GM06990 (cell line): ENCODE data around the gene NUP43.
"Not testable (repeated sequence)": the region's sequence is repeated elsewhere in the genome, so short reads cannot be mapped to it uniquely, and the experiment has no call there.

Source experiments
- DNase-seq: peaks from one replicate; pipeline ENCODE4 v3.0.0-alpha.2; 2011; ENCODE audit not compliant: insufficient read length; ENCODE audit errors: extremely low read depth
- H3K27me3 ChIP-seq: replicated peaks from 2 replicates; pipeline ENCODE4 v1.6.0; 2011; ENCODE audit warnings: low read length; ENCODE audit not compliant: control insufficient read depth, insufficient read depth
- H3K36me3 ChIP-seq: 2 replicates; pipeline ENCODE4 v1.5.1; 2011; ENCODE audit warnings: low read length; ENCODE audit not compliant: control insufficient read depth, insufficient read depth
- H3K4me3 ChIP-seq: replicated peaks from 2 replicates; pipeline ENCODE4 v1.5.1; 2011; ENCODE audit warnings: low read depth, mild to moderate bottlenecking, control low read depth, low read length
- TF ChIP-seq, protein P1 (sequence below): IDR thresholded peaks from 2 replicates; pipeline ENCODE4 v1.5.1; 2011; ENCODE audit warnings: low read length, control low read depth, mild to moderate bottlenecking, inconsistent platforms; ENCODE audit not compliant: insufficient read depth, poor library complexity, severe bottlenecking

The NUP43 gene

DNA sequence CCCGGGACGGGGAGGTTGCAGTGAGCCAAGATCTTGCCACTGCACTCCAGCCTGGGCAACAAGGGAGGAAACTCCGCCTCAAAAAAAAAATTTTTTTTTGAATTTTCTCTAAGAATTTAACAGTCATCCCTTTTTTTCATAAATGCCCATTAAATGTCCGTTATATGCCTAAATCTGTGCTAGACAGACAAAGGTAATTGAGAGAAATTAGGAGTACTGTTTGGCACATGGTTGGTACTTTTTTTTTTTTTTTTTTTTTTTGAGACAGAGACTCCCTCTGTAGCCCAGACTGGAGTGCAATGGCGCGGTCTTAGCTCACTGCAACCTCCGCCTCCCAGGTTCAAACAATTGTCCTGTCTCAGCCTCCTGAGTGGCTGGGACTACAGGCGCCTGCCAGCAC is 4.9 kb upstream of the NUP43 start:
- H3K4me3 ChIP-seq, result no peak overlapping the region
- TF ChIP-seq, protein P1, sequence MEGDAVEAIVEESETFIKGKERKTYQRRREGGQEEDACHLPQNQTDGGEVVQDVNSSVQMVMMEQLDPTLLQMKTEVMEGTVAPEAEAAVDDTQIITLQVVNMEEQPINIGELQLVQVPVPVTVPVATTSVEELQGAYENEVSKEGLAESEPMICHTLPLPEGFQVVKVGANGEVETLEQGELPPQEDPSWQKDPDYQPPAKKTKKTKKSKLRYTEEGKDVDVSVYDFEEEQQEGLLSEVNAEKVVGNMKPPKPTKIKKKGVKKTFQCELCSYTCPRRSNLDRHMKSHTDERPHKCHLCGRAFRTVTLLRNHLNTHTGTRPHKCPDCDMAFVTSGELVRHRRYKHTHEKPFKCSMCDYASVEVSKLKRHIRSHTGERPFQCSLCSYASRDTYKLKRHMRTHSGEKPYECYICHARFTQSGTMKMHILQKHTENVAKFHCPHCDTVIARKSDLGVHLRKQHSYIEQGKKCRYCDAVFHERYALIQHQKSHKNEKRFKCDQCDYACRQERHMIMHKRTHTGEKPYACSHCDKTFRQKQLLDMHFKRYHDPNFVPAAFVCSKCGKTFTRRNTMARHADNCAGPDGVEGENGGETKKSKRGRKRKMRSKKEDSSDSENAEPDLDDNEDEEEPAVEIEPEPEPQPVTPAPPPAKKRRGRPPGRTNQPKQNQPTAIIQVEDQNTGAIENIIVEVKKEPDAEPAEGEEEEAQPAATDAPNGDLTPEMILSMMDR, result no peak
- H3K36me3 ChIP-seq, result no peaks in the 10 kb centered on the region

DNA sequence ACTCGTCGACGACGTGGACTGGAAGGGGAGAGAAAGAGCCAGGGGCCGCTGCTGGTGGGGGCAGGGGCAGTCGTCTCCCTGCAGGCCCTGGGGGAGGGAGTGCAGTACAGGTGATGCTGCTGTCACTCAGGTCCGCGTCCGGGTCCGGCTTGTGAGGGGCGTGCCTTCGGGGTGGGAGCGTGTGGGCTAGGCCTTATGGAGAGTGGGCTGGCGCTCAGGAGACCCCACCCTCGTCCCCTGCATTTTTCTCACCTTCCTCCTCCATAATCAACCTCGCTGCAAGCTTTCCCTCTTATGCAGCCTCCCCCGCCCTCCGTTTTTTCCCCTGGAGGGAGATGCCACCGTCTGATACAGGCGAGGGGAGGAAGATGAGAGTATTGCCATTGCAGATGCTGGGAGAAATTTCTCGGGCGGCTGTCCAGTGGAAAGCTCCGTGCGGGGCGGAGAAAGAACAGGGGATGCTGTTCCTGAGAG is 3.8 kb upstream of the NUP43 start:
- TF ChIP-seq, protein P1, result no peak

More for the DNA sequence above, 4.9 kb upstream of the NUP43 start:
- H3K27me3 ChIP-seq, result no peaks in the 10 kb centered on the region
- no peak for DNase-seq

DNA sequence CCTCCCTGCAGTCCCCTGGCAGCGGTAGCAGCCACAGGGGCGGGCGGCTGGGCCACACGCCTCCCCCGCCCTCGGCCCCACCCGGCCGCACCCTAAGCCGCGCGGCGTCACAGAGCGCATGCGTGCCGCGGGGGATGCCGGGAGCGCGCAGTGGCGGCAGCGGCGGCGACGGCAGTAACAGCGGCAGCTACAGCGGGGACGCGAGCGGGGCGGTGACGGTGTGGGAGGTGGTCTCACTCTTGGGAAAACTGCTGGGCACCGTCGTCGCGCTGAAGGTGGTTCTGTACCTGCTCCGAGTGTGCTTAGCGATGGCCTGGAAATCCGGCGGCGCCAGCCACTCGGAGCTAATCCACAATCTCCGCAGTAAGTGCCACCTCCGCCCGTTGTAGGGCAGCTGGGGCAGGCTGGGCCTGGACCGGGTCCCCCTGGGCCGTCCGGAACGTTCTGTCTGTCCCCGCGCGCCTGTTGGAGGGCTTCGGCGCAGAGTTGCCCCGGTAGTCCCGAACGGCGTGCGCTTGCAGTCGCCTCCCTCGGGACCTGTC is 3.3 kb upstream of the NUP43 start, which contains the start of gene PCMT1:
Gene PCMT1, plus strand, starts transcription at position 148 of the 542 bp plus-strand sequence. Its CDS starts 161 bp downstream, at position 309.
- H3K4me3 ChIP-seq, result peak within 1 kb of the TSS; percentile 100
- no peaks in the 10 kb centered on the region for H3K27me3 ChIP-seq
- DNase-seq, result peak; percentile 96
- TF ChIP-seq, protein P1, result no peak
- no peaks in the 10 kb centered on the region for H3K36me3 ChIP-seq

More for the DNA sequence above, 3.8 kb upstream of the NUP43 start:
- no peaks in the 10 kb centered on the region for H3K36me3 ChIP-seq
- peak overlapping the region; percentile 100 for H3K4me3 ChIP-seq
- no peak for DNase-seq
- H3K27me3 ChIP-seq, result no peaks in the 10 kb centered on the region

GRCh38 chr6:149749082-149749593 is 2.8 kb upstream of the NUP43 start:
- not testable (repeated sequence) for DNase-seq, H3K36me3 ChIP-seq, H3K27me3 ChIP-seq
- peak overlapping the region; percentile 100 for H3K4me3 ChIP-seq

DNA sequence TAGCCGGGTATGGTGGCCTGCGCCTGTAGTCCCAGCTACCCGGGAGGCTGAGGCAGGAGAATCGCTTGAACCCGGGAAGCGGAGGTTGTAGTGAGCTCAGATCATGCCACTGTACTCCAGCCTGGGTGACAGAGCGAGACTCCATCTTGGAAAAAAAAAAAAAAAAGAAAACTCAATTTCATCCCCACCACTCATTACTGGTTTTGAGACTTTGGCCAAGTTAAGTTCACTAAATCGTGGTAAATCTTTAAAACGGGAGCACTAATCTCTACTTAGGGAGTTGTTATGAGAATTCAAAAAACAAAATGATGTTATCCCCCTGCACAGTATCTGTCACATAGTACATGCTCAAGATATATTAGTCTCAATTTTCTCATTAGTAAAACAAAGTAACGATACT is 1.1 kb downstream of the NUP43 start:
- peak overlapping the region; percentile 94 for H3K4me3 ChIP-seq
- not testable (repeated sequence) for H3K27me3 ChIP-seq, DNase-seq, H3K36me3 ChIP-seq

DNA sequence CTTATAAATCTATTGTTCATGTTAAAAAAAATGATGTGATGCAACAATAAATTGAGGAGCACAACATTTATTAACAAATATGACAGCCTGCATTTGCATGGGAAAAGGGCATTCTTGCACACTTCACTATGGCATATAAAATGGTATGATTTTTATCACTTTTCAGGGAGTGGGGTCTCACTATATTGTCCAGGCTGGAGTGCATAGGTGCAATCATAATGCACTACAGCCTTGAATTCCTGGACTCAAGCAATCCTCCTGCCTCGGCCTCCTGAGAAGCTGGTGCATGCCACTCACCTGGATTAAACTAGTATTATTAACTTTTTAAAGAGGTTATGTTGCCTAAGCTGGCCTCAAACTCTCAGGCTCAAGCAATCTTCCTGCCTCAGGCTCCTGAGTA is 11.4 kb downstream of the NUP43 start:
- Histone ChIP-seq H3K27me3 (no peaks in the 10 kb centered on the region), H3K4me3 (no peak overlapping the region), H3K36me3 (peaks cover 9% of the 10 kb centered on the region)
- DNase-seq, result no peak
- TF ChIP-seq, protein P1, result no peak
